HEK293T (cell line): ENCODE results near the gene AEN.

Experiments
- CTCF ChIA-PET: fragments of 350-600 bp; formaldehyde crosslinking; extraction: SDS; loops from one replicate; lab custom pipeline; 2021; ENCODE audit warnings: antibody characterized with exemption, inconsistent platforms; lab: Yijun Ruan, JAX
- POLR2A ChIA-PET: fragments of 350-600 bp; formaldehyde crosslinking; extraction: SDS; loops from one replicate; lab custom pipeline; 2020; ENCODE audit warnings: antibody characterized with exemption, inconsistent platforms; lab: Yijun Ruan, JAX
- DNase-seq: peaks from one replicate; pipeline ENCODE4 v3.0.0; 2012; ENCODE audit warnings: mixed read lengths; ENCODE audit errors: extremely low spot score
- ARNT ChIP-seq: fragments of 450-650 bp; IDR thresholded peaks from 2 replicates; pipeline ENCODE4 v1.6.1; 2017; ENCODE audit warnings: mild to moderate bottlenecking
- BHLHE40 ChIP-seq: fragments of 450-650 bp; IDR thresholded peaks from 2 replicates; pipeline ENCODE4 v1.6.1; 2016; ENCODE audit warnings: mild to moderate bottlenecking, moderate library complexity, borderline replicate concordance
- CTBP1 ChIP-seq: fragments of 450-650 bp; IDR thresholded peaks from 2 replicates; pipeline ENCODE4 v1.6.1; 2016; ENCODE audit warnings: borderline replicate concordance
- ELF4 ChIP-seq: fragments of 450-650 bp; IDR thresholded peaks from 2 replicates; pipeline ENCODE4 v1.6.1; 2017; ENCODE audit warnings: antibody characterized with exemption
- FOXA1 ChIP-seq: fragments of 450-650 bp; IDR thresholded peaks from 2 replicates; pipeline ENCODE4 v1.6.1; 2016; ENCODE audit warnings: mild to moderate bottlenecking
- FOXK2 ChIP-seq: fragments of 450-650 bp; IDR thresholded peaks from 2 replicates; pipeline ENCODE4 v1.6.1; 2016; ENCODE audit warnings: mild to moderate bottlenecking
- FOXM1 ChIP-seq: fragments of 450-650 bp; IDR thresholded peaks from 2 replicates; pipeline ENCODE4 v1.6.1; 2017; ENCODE audit warnings: mild to moderate bottlenecking, borderline replicate concordance
- HDGF ChIP-seq: fragments of 450-650 bp; IDR thresholded peaks from 2 replicates; pipeline ENCODE4 v1.6.1; 2017; ENCODE audit warnings: antibody characterized with exemption, borderline replicate concordance
- L3MBTL2 ChIP-seq: fragments of 450-650 bp; conservative IDR thresholded peaks from 2 replicates; pipeline ENCODE4 v1.6.1; 2016; ENCODE audit warnings: mild to moderate bottlenecking
- LEF1 ChIP-seq: fragments of 450-650 bp; IDR thresholded peaks from 2 replicates; pipeline ENCODE4 v1.6.1; 2017; ENCODE audit warnings: mild to moderate bottlenecking, borderline replicate concordance
- NFRKB ChIP-seq: fragments of 450-650 bp; IDR thresholded peaks from 2 replicates; pipeline ENCODE4 v1.6.1; 2016; ENCODE audit warnings: mild to moderate bottlenecking, moderate library complexity
- PKNOX1 ChIP-seq: fragments of 450-650 bp; IDR thresholded peaks from 2 replicates; pipeline ENCODE4 v1.6.1; 2016
- SP1 ChIP-seq: fragments of 450-650 bp; IDR thresholded peaks from 2 replicates; pipeline ENCODE4 v1.6.1; 2017
- SUZ12 ChIP-seq: fragments of 450-650 bp; IDR thresholded peaks from 2 replicates; pipeline ENCODE4 v1.6.1; 2016; ENCODE audit warnings: mild to moderate bottlenecking
- TARDBP ChIP-seq: fragments of 450-650 bp; IDR thresholded peaks from 2 replicates; pipeline ENCODE4 v1.6.1; 2016
- ZNF384 ChIP-seq: fragments of 450-650 bp; IDR thresholded peaks from 2 replicates; pipeline ENCODE4 v1.6.1; 2016

The AEN gene

GRCh38 chr15:88648357-88649214 is 27.4 kb downstream of the AEN start:
- no peak for TF ChIP-seq SUZ12
- no peak for TF ChIP-seq LEF1
- TF ChIP-seq HDGF: no peak
- no peak for TF ChIP-seq FOXA1
- no peak for TF ChIP-seq SP1
- TF ChIP-seq ARNT: no peak
- TF ChIP-seq L3MBTL2: no peak
- TF ChIP-seq NFRKB: no peak
- no peak for TF ChIP-seq BHLHE40
- TF ChIP-seq FOXK2: no peak
- TF ChIP-seq PKNOX1: no peak
- no peak for TF ChIP-seq CTBP1
- TF ChIP-seq FOXM1: no peak
- no peak for TF ChIP-seq ZNF384
- no peak for TF ChIP-seq TARDBP
- no peak for TF ChIP-seq ELF4
- DNase-seq: no peak
- POLR2A ChIA-PET: no interaction called here
- CTCF ChIA-PET: no interaction called here

- ChIA-PET CTCF (no interaction called here), POLR2A (no interaction called here)
- DNase-seq: no peak
- TF ChIP-seq FOXK2 (no peak), SP1 (no peak)
Measured at GRCh38 chr15:88649286-88649733, 28.2 kb downstream of the AEN start.

- ChIA-PET CTCF (no interaction called here), POLR2A (no interaction called here)
- DNase-seq: no peak
- TF ChIP-seq ELF4 (no peak), FOXM1 (no peak), SUZ12 (no peak), SP1 (no peak), ARNT (no peak), LEF1 (no peak), FOXA1 (no peak), TARDBP (no peak), FOXK2 (no peak), L3MBTL2 (no peak), ZNF384 (no peak), HDGF (no peak)
Measured at GRCh38 chr15:88649753-88650551, 28.8 kb downstream of the AEN start.

GRCh38 chr15:88650556-88650955 is 29.4 kb downstream of the AEN start:
- ChIA-PET CTCF (no interaction called here), POLR2A (no interaction called here)
- DNase-seq: no peak
- no peak for TF ChIP-seq LEF1
- TF ChIP-seq ZNF384: no peak
- no peak for TF ChIP-seq CTBP1
- no peak for TF ChIP-seq PKNOX1
- no peak for TF ChIP-seq SUZ12
- no peak for TF ChIP-seq ELF4
- TF ChIP-seq TARDBP: no peak
- TF ChIP-seq FOXA1: no peak

GRCh38 chr15:88651136-88651732 is 30.1 kb downstream of the AEN start:
- ChIA-PET CTCF (no interaction called here), POLR2A (no interaction called here)
- TF ChIP-seq CTBP1 (no peak), ELF4 (no peak), FOXM1 (no peak), FOXK2 (no peak), PKNOX1 (no peak), BHLHE40 (no peak), L3MBTL2 (no peak), NFRKB (no peak)
- DNase-seq: no peak

GRCh38 chr15:88651971-88652370 is 30.8 kb downstream of the AEN start:
- TF ChIP-seq PKNOX1 (no peak), TARDBP (no peak), HDGF (no peak), CTBP1 (no peak), BHLHE40 (no peak), ZNF384 (no peak), ELF4 (no peak), NFRKB (no peak), SUZ12 (no peak), SP1 (no peak), L3MBTL2 (no peak), FOXK2 (no peak), LEF1 (no peak), FOXA1 (no peak), ARNT (no peak), FOXM1 (no peak)
- ChIA-PET POLR2A (no interaction called here), CTCF (no interaction called here)
- DNase-seq: no peak
